Measurements from ENCODE around the gene KLC4. TPM values are rescaled to one million over a fixed set of nuclear protein-coding genes. Genes with fewer than 3 reads are reported as not detected.
"Not testable (repeated sequence)": the region's sequence is repeated elsewhere in the genome, so short reads cannot be mapped to it uniquely, and the experiment has no call there.

Gene KLC4
- total RNA-seq, 1 donor from 2014 or later: 18.1 TPM

GRCh38 chr6:43061861-43062260 is 2.4 kb downstream of the KLC4 start:
- no peak for DNase-seq (ENCODE audit: low spot score)

DNA sequence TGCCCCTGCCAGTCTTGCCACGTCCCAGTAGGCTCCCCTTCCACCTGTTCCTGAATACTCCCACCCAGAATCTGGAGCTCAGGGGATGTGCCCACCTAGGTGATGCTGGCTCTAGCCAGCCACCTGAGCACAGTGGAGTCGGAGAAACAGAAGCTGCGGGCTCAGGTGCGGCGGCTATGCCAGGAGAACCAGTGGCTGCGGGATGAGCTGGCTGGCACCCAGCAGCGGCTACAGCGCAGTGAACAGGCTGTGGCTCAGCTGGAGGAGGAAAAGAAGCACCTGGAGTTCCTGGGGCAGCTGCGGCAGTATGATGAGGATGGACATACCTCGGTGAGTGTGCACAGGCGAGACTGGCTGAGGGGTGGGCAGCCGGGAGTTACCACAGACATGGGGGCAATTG is 3.4 kb downstream of the KLC4 start:
- no peak for DNase-seq (ENCODE audit: low spot score)

DNA sequence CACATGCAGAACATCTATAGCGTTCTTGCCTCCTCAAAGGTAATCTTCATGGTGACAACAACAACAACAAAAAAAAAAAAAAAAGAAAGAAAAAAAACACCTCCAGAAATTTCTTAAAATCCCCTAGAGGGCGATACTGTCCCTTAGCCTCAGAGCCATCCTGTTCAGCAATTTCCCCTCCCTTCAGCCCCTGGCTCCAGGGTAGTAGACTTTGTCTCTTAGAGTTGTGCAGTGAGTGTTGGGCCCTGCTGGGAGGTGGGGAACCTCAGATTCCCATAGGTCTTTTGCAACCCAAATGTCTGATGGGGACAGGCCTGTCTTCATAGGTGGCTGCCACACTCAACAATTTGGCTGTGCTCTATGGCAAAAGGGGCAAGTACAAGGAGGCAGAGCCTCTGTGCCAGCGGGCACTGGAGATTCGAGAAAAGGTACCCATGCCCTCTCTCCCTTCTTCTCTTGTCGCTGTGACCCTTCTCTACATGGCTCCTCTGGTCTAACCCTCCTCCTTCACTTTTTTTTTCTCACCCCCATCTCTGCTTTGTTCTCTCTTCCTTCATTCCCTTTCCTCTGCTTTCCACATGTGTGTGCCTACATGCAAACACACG is 10.7 kb downstream of the KLC4 start:
- no peak for DNase-seq (ENCODE audit: low spot score)

DNA sequence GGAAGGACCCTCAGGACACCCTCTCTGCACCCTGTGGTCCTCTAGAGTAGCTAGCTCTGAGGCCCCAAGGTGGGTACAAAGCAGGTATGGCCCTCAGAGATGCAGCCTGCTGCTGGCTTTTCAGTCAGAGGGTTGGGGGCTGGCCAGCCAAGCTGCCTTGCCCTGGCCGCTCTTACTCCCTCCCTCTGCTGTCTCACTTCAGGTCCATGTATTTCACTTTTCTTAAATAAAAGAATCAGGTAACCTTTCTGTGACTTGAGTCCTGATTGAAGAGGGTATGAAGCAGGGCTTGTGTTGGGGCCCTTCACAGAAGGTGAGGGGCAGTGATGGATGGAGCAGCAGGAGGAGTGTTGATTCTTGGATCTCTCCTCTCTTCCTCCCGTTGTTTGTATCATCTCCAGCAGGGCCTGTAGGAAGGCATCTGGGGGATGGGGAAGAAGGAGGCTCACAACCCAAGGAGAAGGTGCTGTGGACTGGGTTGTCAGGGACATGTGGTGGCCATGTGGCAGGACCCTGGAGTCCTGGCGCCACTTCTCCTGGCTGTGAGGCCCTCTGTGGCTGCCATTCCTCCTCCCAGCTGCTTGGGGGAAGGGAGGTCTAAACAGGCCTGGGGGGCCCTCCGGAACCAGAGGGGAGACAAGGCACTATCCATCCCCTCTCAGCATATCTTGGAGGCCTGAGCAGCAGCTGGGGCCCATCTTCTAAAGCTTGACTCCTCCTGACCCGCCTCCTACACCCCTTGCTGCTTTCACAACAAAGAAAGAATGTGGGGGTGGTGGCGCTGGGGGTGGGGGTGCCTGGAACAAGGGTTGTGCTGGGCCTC is 15.6 kb downstream of the KLC4 start:
- DNase-seq (ENCODE audit: low spot score): no peak

GRCh38 chr6:43075670-43076463 is 16.4 kb downstream of the KLC4 start, which contains the start of gene PTK7:
Gene PTK7, plus strand, starts transcription at chr6:43076314. Its CDS starts 175 bp downstream, at chr6:43076489.
- no peak for DNase-seq (ENCODE audit: low spot score)

DNA sequence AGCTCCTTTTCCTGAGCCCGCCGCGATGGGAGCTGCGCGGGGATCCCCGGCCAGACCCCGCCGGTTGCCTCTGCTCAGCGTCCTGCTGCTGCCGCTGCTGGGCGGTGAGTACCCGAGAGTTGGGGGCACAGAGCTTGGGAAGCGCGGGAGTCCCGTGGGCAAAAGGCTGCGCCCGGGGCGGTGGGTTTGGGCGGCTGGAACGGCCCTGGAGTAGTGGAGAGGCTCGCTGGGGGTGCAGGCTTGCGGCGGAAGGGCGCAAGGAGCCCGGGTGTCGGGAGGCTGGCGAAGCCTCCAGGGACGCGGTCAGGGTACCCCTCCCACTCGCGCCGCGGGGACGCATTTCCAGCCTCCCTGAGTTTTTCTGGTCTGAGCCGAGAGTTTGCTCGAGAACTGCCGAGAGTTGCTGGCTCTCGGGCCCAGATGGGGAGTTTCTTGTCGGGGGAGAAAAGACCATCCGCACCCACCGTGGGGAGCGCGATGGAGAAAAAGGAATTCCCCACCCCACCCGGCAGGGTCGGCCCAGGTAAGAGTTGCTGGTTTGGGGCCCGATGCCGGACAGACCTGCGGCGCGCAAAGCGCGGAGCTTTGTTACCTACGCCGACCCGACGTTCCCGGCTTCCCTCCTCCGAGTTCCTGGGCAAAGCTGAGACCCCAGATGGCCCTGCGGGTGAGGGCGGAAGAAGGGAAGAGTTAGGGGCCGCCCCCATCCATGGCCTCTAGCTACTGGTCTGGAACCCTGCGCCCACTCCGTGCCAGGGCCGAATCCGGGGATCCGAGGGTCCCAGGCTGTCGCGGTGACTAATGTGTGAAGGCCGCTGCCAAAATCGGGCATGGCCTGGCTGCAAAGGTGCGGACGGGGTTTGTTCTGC is 17.3 kb downstream of the KLC4 start:
- DNase-seq (ENCODE audit: low spot score): no peak

GRCh38 chr6:43077333-43077809 is 17.9 kb downstream of the KLC4 start:
- no peak for DNase-seq (ENCODE audit: low spot score)

DNA sequence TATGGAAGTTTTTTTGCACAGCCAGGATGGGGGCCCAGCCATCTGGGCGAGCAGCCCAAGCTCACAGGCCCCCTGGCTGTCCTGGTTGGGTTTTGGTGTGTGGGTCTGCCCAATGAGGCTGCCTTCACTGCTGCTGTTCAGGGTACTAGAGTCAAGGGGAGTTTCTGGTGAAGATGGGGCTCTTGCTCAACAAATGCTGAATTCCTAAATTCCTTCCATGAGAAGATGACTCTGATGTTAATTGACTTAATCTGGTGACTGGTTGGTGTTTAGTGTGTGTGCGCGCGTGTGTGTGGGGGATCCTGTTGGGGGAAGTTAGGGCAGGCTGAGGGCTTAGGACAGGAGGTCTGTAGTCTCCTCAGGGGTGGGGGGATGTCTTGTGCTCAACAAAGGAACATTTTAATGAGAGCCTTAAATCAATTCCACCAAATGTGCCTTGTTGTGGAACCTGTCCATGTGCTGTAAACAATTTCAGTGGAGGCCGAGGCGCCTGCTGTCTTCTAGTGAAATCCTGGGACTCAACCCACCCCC is 18.6 kb downstream of the KLC4 start:
- no peak for DNase-seq (ENCODE audit: low spot score)

DNA sequence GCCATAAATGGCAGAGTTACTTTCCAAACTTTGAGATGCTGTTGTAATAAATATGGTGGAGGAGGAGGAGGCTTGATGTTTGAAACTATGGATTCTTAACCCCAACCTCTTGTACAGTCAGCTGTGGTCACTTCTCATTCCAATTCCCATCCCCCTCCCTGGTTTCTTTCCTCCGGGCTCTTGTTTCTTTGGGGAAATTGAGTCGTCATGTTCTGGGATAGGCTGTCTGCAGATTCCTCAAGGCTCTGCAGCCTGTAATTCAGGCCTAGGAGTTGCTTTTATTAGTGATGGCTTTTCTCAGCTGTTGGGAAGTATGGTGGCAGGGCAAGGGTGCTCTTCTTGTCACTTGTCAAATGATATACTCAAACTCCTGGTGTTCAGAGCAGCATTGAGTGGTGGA is 19.3 kb downstream of the KLC4 start:
- no peak for DNase-seq (ENCODE audit: low spot score)

DNA sequence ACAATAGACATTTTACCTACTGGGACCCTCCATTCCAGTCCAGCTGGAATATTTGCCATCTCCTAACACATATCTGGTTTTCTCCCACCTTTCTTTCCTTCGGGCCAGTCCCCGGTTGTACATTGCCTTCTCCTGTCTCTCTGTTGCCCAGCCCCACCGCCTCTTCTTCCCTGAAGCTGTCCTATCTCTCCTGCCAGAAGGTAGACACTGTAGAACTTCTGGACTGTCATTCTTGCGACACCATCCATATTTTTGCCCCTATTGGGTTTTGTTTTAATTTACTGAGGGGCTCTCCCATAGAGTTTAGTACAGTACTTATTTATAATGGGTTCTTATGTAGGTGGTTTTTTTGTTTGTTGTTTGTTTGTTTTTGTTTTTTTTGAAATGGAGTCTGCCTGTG is 21.6 kb downstream of the KLC4 start:
- no peak for DNase-seq (ENCODE audit: low spot score)

- DNase-seq (ENCODE audit: low spot score): not testable (repeated sequence)
Observed at GRCh38 chr6:43081922-43082321, 22.5 kb downstream of the KLC4 start.

GRCh38 chr6:43082806-43083655 is 23.6 kb downstream of the KLC4 start:
- no peak for DNase-seq (ENCODE audit: low spot score)

DNA sequence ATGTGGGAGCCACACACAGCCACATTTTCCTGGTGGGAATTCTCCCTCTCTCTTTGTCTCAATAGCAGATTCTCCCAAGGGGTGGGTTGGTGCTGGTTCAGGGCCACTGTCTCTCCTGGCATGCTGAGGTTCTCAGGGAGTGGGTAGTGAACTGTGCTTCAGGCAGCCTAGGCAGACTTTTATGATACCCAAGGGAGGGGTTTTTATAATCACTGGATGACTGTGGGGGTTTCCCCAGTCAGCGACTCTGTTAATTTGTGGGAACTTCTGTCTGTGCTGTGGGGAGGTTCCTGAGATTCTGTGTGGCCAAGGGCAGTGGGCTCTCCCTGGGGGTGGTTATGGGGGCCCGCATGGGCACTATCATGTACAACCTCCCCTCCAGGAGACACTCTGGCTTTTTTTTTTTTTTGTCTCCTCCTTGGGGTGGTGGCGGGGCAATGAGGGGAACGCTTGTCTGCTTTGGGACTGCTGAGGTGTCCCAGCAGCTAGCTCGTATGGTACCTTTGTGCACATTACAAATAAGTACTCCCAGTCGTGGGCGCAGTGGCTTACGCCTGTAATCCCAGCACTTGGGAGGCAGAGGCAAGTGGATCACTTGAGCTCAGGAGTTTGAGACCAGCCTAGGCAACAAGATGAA is 26.7 kb downstream of the KLC4 start:
- DNase-seq (ENCODE audit: low spot score): no peak

DNA sequence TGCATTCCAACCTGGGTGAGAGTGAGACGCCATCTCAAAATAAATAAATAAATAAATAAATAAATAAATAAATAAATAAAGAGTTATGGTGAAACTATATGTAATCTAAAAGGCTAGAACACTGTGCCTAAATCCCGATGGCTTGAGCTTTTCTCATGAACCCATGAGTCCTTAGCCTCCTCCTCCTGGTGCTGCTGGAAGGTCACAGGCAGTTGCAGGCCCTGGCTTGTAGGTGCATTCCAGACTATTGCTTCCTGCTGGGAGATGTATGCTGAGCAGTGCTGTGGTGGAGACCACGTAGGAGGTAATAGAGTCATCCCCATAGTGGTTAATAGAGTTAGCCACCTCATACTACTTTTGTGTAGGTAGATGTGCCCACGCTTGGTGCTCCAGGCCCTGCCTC is 29.2 kb downstream of the KLC4 start:
- DNase-seq (ENCODE audit: low spot score): no peak

- no peak for DNase-seq (ENCODE audit: low spot score)
Observed at GRCh38 chr6:43089467-43089866, 30.0 kb downstream of the KLC4 start.

DNA sequence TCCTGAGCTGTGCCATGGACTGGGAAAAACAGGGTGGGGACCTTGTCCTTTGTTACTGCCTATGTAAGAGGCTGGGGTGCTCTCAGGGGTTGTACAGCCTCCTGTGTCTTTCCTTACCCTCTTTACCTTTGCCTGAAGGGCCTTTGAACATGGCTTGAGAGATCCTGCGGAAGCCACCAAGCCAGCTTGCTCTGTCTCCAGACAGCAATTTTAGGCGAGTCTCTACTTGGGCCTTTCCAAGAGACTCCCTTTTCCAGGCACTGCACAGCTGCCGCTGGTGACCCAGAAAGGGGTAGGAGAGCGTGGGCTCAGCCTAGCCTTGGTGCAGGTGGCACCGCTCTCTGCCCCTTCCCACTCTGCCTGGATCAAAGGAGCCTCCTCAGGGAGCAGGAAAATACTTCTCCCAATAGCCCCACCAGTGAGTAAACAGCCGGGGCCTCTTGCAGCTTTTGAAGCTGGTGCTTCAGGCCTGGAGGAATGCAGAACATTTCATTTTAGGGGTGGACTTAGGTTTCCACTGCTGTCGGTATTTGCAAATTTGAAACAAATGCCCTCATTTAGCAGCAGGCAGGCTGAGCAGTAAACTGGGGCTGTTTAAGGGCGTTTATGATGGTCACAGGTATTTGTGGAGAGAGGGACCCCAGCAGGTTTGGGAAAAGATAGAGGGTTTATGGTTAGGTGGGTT is 30.6 kb downstream of the KLC4 start:
- no peak for DNase-seq (ENCODE audit: low spot score)

- DNase-seq (ENCODE audit: low spot score): no peak
Observed at GRCh38 chr6:43090559-43090956, 31.1 kb downstream of the KLC4 start.

DNA sequence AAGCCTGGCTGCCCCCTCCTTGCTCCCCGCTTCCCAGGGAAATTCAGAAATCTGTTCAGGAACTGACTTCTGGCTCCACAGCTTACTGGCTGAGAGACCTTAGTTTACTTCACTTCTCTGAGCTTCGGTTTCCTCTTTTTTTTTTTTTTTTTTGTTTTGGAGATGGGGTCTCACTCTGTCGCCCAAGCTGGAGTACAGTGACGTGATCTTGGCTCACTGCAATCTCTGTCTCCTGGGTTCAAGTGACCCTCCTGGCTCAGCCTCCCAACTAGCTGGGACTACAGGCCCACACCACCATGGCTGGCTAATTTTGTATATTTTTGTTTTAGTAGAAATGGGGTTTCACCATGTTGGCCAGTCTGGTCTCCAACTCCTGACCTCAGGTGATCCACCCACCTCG is 31.6 kb downstream of the KLC4 start:
- DNase-seq (ENCODE audit: low spot score): no peak

Data from mesenteric fat pad (tissue), 1 donor.